ENCODE results near the gene EGF. TPM values are rescaled to one million over a fixed set of nuclear protein-coding genes. Genes with fewer than 3 reads are reported as not detected.
"Not testable (repeated sequence)": the region's sequence is repeated elsewhere in the genome, so short reads cannot be mapped to it uniquely, and the experiment has no call there.

EGF gene
- total RNA-seq, 1 donor from 2014 or later = 0.23 TPM

- no peak for DNase-seq (ENCODE audit: low spot score)
These were observed 121.3 kb downstream of the EGF start for GRCh38 chr4:110034026-110034393.

DNA sequence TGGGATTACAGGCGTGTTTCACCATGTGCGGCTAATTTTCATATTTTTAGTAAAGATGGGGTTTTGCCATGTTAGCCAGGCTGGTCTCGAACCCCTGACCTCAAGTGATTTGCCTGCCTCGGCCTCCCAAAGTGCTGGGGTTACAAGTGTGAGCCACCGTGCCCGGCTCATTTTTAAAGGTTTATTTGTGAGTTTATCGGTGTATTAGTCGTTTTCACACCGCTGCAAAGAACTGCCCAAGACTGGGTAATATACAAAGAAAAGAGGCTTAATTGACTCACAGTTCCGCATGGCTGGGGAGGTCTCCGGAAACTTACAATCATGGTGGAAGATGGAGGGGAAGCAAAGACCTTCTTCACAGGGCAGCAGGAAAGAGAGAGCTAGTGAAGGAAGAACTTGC lies 126.5 kb downstream of the EGF start:
- not testable (repeated sequence) for DNase-seq (ENCODE audit: low spot score)

- DNase-seq (ENCODE audit: low spot score) = no peak
These were observed 129.1 kb downstream of the EGF start for GRCh38 chr4:110041735-110042134.

GRCh38 chr4:110042545-110043517 lies 130.1 kb downstream of the EGF start:
- no peak for DNase-seq (ENCODE audit: low spot score)

DNA sequence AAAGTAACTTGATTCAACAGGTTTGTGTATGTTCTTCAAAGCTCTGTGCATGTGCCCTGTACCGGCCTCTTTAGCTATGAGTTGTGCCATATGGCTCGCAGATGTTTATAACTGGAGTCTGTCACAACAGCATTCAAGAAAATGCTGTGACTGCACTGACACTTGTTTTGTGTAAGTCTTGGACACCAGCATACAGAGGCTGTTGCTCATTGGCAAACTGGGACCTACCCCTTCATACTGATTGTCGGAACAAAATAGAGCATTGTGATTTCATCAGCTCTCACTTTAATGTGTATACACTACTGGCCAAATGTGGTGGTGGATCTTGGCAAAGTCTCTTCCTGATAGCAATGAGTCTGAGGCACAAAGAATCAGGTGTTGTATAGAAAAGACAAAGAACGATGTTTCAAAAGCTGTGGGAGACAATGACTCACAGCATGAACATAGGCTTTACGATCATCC lies 133.9 kb downstream of the EGF start:
- no peak for DNase-seq (ENCODE audit: low spot score)

DNA sequence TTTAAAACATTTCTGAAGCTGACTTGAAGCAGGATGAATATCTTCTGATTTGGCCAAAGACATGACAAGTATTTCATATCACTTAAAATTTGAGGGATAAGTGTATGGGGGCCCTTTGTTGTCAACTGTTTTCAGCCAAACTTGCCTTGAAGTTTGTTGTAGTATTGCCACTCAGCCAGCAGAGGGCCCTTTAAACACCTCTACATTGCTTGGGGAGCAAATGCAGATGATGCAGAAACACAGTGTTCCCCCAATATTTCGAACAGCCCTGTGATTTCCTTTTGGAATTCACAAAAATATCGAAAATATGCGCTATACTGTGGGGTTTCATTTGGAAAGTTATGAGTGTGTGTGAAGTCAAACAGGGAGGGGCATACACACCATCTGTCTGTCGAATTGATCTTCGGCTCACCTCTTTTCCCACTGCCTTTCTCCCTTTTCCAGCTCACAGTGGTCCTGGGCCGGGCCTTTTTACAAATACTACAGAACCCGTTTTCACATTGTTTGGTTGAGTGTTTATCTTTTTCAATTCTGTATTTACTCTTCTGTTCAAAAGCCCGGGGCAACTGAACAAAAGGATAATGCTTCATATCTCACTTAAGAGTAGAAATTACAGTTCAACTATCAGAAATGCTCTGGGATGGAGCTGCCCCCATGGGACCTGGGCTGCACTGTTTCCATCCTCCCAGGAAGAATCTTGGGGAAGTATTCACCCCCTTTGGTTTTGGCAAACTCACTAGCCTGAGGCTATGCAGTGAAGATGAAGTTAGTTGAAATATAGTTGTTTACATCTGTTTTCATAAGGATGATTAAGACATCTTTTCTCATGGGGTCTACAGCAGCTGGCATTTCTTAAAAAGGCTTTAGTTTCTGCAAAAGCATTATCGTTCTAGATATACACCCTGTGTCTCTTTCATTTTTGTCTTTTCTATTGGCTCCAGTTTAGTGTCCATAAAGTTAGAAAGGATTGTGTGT lies 137.6 kb downstream of the EGF start:
- DNase-seq (ENCODE audit: low spot score) = no peak

GRCh38 chr4:110055158-110055768 lies 142.6 kb downstream of the EGF start:
- DNase-seq (ENCODE audit: low spot score) = no peak

DNA sequence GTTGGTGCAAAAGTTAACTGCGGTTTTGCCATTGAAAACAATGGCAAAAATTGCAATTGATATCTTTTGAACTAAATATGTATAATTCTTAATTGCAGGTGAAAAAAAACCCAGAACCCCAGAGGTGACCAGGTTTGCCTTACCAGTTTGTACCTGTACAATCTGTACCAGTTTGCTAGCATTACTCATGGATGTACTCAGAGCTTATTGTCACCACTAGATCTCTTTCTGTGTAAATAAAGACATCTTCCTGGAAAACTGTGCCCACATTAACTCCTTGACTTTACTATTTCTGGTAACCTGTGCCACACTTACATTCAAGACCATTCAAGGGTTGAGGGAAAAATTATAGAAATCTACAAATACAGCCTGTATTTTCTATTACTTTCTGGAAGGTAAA lies 146.0 kb downstream of the EGF start:
- DNase-seq (ENCODE audit: low spot score) = no peak

GRCh38 chr4:110059556-110060191 lies 147.0 kb downstream of the EGF start:
- DNase-seq (ENCODE audit: low spot score) = no peak

DNA sequence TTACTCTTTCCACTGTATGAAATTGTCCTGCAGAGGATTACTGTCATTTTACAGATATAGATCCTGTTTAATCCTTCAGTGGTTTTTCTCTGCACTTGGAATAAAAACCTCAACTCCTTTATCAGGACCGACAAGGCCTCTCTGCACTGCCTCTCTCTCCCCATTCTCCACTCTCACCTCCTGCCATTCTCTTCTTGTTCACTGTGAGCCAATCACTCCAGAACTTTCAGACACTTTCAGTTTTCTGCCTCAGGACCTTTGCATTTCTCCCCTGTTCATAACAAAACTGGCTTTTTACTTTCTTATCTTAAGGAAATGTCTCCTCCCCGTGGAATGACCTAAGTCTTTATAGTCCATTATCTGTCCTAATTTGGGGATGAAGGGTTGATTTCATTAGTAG lies 148.4 kb downstream of the EGF start:
- DNase-seq (ENCODE audit: low spot score) = no peak

Other genes with a start within 250 kb of the EGF start
- gene CASP6, start 209.4 kb upstream of the EGF start, total RNA-seq = 24.5 TPM
- gene PLA2G12A, start 182.8 kb upstream of the EGF start, total RNA-seq = 30.9 TPM
- gene CFI, start 110.9 kb upstream of the EGF start, total RNA-seq = 21.3 TPM
- gene GAR1, start 97.1 kb upstream of the EGF start, total RNA-seq = 23.9 TPM
- 0.34 TPM for gene RRH, start 84.9 kb upstream of the EGF start, total RNA-seq
- 0.65 TPM for gene LRIT3, start 64.8 kb upstream of the EGF start, total RNA-seq